T-helper 2 cell treated with Interferon-gamma antibody and Interleukin-4, amounts not matched to agents 100 ng/mL and 5 ng/mL, for 36 hours (primary cell): ENCODE results near the gene CDK14. TPM values are rescaled to one million over a fixed set of nuclear protein-coding genes. Genes with fewer than 3 reads are reported as not detected.

Source experiments
- intact Hi-C: fragments of 100-400 bp; cut with micrococcal nuclease; formaldehyde crosslinking; loops from one replicate; pipeline ENCODE4 v1.15.1; 2023
- total RNA-seq: library from RNA; stranded (reverse); gene quantifications from 2 replicates; pipeline ENCODE4 v1.2.3, GENCODE V29; 2022

The CDK14 gene
- total RNA-seq, 1 donor from 2014 or later = 0.09 TPM

- intact Hi-C loops = no loop called here
Measured at GRCh38 chr7:91043924-91044645, 448.0 kb downstream of the CDK14 start.

DNA sequence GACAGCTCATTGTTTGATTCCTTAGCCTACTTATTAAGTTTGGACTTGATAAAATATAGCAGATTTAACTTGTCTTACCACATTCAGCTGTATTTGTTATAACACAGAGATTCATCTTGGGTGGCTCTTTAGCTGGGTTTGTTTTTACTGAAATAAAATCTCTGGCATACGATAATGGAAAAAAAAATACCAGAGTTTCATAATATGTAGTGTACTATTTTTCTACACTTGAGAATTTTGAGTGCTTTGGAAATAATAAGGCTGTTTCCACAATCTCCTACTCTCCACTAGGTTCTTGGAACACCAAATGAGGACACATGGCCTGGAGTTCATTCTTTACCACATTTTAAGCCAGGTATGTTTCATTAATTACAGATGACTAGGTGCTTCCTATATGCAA is 449.5 kb downstream of the CDK14 start:
- intact Hi-C loops = no loop called here

- intact Hi-C loops = no loop called here
Measured at GRCh38 chr7:91046322-91047089, 450.4 kb downstream of the CDK14 start.

GRCh38 chr7:91047636-91048035 is 451.5 kb downstream of the CDK14 start:
- intact Hi-C loops = no loop called here

- intact Hi-C loops = no loop called here
Measured at GRCh38 chr7:91050677-91051076, 454.6 kb downstream of the CDK14 start.

GRCh38 chr7:91051966-91052365 is 455.8 kb downstream of the CDK14 start:
- intact Hi-C loops = no loop called here

GRCh38 chr7:91054374-91054773 is 458.3 kb downstream of the CDK14 start:
- intact Hi-C loops = no loop called here

DNA sequence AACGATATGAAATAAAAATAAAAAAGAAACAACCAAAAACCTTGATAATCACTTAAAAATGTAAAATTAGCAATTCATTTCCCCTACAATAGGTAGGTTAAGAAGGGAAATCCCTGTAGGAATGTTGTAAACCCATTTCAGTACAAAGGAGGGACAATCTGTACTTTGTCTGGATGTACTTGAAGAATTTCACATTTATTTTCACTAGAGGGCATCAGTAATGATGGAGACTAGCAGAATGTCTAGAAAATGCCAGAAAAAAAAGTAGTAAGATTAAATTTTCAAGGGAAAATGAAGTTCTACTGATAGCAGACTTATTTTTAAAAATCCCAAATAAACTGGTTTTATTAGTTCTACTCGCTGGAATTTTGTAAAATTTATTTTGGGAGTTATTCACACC is 459.1 kb downstream of the CDK14 start:
- intact Hi-C loops = no loop called here

- intact Hi-C loops = no loop called here
Measured at GRCh38 chr7:91062713-91063112, 466.6 kb downstream of the CDK14 start.

- intact Hi-C loops = no loop called here
Measured at GRCh38 chr7:91064052-91064451, 467.9 kb downstream of the CDK14 start.

DNA sequence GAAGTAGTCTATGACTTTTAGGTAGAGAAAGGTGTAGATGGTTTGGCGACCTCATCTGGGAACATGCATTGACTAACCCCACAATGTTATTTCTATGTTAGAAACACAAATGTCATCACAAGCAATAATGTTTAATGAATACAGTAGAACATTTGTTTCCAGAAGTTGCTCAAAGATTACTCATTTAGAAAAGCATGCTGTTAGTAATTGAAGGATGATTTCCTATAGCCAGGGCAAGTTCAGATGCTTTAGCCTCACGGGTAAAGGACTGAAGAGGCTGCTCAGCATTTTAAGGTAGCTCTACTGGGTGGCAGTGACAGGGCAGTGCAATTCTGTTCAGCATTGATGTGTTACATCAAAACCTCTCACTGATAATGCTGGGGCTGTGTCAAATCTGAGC is 468.8 kb downstream of the CDK14 start:
- intact Hi-C loops = no loop called here

- intact Hi-C loops = no loop called here
Measured at GRCh38 chr7:91066627-91067026, 470.5 kb downstream of the CDK14 start.

GRCh38 chr7:91067242-91067641 is 471.1 kb downstream of the CDK14 start:
- intact Hi-C loops = no loop called here

DNA sequence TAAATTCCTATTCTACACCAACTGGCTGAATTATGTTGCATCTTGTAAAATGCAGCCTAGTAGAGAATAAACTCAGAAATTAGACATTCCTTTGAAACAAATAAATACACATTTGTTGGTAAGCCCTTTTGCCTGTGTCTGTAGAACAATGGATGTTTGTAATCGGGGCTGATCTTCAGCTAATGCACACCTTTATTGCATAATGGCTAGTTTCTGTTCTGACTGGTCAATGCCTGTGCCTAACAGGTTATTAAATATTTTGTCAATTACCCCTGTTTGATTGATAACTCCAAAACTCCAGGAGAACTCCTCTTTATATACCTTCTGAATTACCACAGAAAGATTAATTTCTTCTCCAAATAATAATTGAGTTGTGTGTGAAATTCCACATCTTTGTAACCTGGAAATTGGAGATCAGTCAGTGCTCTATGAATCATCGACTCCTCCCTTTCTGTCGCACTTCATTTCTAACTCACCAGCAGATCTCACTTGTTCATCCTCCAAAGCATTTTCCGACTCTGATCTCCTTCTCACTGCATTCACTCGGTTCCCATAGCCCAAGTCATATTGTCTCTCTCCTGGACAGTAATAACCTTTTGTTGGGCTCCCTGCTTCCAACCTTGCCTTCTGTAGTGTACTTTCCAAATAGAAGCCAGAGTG is 472.1 kb downstream of the CDK14 start:
- intact Hi-C loops = no loop called here

DNA sequence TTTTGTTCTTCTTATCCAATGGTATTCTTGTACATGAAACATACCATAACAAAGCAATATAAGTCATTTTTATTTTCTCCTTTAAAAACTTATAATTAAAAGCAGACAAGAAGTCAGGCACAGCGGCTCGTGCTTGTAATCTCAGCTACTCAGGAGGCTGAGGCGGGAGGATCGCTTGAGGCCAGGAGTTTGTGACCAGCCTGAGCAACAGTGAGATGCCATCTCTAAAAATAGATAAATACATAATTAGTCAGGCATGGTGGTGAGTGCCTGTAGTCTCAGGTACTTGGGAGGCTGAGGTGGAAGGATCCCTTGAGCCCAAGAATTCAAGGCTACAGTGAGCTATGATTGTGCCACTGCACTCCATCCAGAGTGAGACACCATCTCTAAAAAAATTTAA is 473.0 kb downstream of the CDK14 start:
- intact Hi-C loops = no loop called here

- intact Hi-C loops = no loop called here
Measured at GRCh38 chr7:91079487-91079886, 483.4 kb downstream of the CDK14 start.

DNA sequence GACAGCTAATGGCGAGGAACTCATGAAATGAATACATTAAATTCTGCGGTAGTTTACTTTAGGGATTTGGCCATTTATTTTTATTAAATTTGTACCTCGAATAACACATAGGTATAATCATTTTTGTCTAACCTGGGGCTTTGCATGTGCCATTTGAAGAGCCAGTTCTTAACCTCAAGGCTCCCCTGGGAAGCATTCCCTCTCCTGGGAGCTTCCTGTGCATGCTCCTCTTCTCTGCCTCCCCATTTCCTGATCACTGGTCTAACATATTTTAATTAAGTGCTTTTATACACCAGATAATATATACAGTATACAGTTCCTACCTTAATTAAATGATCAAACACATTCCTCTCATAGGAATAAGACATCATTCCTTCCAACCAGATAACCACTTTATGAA is 484.2 kb downstream of the CDK14 start:
- intact Hi-C loops = loop anchor here (5.0 to 10.0 kb wide), 4 partner anchors 557 to 1364 kb away; partner anchors contain the start of genes GATAD1 and MTERF1

DNA sequence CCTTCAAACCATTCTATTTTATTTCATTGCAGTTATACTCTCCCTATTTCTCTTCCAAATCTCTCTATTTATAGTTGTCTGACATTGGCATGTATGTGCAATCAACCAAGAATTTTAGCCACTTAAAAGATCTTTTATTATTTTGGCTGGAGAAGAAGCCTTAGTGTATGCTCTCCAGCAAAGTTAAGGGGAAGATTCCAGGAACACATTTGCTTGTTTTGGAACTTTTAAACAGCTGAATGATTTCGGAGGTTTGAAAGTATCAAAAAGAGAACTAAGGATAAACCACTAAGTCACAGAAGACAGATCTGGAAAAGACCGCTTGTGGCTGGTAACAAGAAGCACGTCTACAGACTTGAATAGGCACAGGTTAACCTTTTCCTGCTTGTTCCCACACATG is 485.9 kb downstream of the CDK14 start:
- intact Hi-C loops = loop anchor here (5.0 to 10.0 kb wide), 4 partner anchors 555 to 1363 kb away; partner anchors contain the start of genes GATAD1 and MTERF1

- intact Hi-C loops = loop anchor here (5.0 to 10.0 kb wide), 4 partner anchors 554 to 1362 kb away; partner anchors contain the start of genes GATAD1 and MTERF1
Measured at GRCh38 chr7:91082852-91083495, 486.9 kb downstream of the CDK14 start.

- intact Hi-C loops = loop anchor here (5.0 to 10.0 kb wide), 4 partner anchors 553 to 1361 kb away; partner anchors contain the start of genes GATAD1 and MTERF1
Measured at GRCh38 chr7:91083855-91084644, 487.9 kb downstream of the CDK14 start.
